ENCODE data around the gene RAPSN.

The RAPSN gene

DNA sequence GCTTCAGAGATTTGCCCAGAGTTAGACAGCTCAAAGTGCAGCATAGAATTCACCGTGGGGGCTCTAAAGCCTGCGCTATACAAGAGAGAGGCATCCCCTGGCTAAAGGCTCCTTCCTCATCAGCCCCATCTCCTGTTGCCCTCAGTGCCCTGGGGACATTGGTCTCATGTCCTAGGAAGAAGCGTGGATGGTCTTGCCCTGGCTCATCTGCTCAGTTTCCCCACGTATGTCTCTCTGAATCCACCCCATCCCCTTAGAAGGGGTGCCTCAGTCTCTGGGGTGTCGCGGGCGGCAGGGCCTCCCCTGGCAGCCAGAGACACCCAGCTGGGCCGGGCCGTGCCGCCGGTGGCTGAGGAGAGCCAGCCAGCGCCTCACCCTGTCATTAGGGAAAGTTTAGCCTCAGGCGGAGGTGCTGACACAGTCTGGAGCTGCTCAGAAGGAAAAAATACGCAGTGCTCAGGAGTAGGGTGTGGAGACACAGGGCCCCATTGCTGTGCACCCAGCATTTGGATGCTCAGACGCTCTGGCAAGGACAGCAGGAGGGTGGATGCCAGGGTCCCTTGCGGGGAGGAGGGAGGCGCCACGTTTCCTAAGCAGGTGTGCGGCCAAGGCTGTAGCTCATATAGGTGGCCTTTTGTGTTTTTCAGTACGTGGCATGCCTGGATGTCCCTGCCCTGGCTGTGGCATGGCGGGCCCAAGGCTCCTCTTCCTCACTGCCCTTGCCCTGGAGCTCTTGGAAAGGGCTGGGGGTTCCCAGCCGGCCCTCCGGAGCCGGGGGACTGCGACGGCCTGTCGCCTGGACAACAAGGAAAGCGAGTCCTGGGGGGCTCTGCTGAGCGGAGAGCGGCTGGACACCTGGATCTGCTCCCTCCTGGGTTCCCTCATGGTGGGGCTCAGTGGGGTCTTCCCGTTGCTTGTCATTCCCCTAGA, 39.2 kb downstream of the RAPSN start:
- no peak for DNase-seq (ENCODE audit: low read depth in 1 of 2, low spot score in 1 of 2)

GRCh38 chr11:47408598-47409439, 40.1 kb downstream of the RAPSN start:
- no peak for DNase-seq (ENCODE audit: low read depth in 1 of 2, low spot score in 1 of 2)

GRCh38 chr11:47407746-47408590, 41.0 kb downstream of the RAPSN start, which contains the start of gene SLC39A13:
SLC39A13 (plus strand) TSS chr11:47408590; CDS start chr11:47410095, 1,505 bp downstream.
- peak; percentile 81 to 93 for DNase-seq (ENCODE audit: low read depth in 1 of 2, low spot score in 1 of 2)

DNA sequence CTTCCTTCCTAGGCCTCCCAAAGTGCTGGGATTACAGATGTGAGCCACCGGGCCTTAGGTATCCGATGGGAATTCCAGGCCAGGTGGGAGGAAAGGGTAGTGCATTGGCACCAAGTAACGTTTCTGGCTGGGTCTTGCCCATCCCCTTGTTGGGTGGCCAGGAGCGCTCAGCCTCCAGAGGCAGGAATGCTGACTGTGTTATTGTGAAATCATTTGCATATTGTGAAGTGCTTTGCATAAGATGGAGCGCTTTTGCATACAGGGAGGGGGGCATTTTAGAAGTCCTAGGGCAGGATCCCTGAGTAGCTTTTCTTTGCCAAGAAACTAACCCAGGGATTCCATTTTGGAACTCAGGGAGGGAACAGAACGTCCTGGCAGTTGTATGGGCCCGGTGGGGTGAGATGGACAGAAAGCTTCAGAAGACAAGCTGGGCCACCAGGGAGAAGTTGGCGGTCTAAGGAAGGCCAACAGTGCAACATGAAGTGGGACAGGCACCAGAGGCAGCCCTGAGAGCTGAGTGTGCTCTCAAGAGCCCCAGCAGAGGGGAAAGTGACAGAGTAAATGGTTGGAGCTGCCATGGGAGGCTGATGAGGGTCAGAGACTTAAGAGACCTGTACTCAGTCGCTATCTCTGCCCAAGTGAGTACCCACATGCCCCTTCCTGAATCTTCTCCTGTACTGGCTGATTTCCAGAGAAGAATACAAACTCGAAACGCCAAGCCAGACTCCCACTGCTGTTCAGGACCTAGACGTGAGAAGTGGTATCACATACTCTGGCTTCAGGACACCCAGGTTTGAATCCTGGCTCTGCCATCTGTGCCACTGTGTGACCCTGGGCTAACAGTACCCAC, 41.8 kb downstream of the RAPSN start:
- DNase-seq (ENCODE audit: low read depth in 1 of 2, low spot score in 1 of 2), result no peak

DNA sequence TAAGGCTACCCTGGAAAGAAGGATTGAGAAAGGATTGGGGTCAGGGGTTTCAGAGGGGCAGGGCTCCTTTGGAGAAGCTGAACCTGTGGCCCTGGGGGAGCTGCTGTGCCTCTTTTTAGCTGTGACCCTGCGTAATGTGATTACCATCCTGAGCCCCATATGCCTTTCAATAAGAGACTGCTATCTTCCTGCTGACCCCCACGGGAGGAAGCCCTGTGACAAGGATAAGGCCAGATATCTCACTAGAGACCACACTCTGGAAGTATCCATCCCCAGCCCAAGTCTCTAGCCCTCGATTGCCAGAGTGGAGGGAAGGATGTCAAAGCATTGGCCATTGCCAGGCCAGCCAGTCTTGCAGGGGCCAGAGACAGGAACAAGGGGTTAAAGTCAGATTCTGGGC, 45.4 kb downstream of the RAPSN start:
- DNase-seq (ENCODE audit: low read depth in 1 of 2, low spot score in 1 of 2), result no peak

GRCh38 chr11:47403135-47403534, 45.8 kb downstream of the RAPSN start:
- DNase-seq (ENCODE audit: low read depth in 1 of 2, low spot score in 1 of 2), result no peak

- no peak for DNase-seq (ENCODE audit: low read depth in 1 of 2, low spot score in 1 of 2)
Measured at GRCh38 chr11:47400768-47401279, 48.1 kb downstream of the RAPSN start.

DNA sequence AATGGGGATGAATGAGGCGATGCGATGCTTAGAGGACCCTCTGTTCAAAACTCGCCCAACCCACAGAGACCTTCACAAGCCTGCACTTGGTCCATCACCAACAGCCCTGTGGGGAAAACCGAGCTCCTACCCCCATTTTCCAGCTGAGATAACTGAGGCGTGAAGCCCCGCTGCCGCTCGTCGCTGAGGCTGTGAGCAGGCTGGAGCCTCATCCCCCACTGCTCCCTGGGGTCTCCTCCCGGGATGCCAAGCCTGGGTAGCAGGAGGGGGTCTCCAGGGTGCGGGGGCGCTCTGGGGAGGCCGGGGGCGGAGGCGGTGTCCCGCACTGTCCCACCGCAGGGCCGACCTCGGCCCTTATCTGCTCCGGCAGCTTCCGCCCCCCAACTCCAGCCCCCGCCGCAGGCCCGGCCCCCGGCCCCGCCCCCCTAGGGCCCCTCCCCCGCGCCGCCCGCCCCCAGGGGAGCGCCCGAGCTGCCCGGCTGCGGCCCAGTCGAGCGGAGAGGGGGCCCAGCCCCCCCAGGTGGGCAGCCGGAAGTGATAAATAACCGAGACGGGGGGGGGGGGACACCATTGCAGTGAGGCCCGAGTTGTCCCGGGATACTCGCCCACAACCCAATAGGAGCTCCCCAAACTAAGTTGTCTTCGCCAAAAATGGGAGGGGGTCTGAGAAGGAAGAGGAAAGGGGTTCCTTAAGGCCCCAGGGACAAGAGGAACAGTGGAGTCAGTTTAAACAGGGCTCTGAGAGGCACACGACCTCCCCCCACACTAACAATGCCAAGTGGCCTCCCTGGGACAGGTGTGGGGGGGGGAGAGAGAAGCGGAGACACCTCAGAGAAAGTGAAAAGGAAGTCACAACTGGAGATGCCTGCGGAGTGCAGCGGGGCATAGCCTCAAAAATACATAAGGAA, 48.8 kb downstream of the RAPSN start:
- peak in 1 of 2 donors; percentile 26 for DNase-seq (ENCODE audit: low read depth in 1 of 2, low spot score in 1 of 2)

DNA sequence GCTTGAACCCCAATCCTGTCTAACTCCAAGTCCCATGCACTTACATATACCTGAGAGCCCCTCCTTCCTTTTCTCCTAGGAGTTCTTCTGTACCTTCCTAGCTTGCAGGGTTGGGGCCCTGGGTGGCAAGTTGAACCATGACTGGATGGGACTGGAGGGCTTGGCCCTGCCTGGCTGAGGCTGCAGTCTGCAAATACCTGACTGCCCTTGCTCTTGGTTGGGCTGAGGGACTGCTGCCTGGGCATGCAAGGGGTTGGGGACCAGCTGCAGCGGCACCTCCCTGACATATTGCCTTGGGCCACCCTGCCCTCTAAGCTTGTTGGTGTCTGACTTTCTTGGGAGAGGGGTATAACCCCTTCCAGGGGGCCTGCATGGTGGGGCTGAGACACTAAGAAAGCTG, 50.4 kb downstream of the RAPSN start:
- DNase-seq (ENCODE audit: low read depth in 1 of 2, low spot score in 1 of 2), result no peak

DNA sequence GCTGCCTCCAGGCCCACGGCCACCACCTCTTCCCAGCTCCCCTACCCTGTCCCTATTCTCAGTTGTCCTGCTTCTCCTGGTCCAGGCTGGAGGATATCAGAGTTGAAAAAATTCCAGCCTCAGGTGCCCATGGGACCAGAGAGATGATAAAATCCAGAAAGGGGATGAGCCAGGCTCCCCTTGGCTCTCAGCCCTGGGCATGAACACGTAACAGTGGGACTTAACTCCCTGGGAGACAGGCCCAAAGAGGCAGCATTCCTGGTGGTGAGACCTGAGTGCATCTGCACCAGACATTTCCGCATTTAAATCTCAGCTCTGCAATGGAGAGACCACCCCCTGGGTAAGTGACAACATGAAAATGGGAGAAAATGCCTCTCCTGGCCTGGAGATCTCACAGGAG, 50.9 kb downstream of the RAPSN start:
- DNase-seq (ENCODE audit: low read depth in 1 of 2, low spot score in 1 of 2), result no peak

GRCh38 chr11:47396049-47396320, 53.0 kb downstream of the RAPSN start:
- DNase-seq (ENCODE audit: low read depth in 1 of 2, low spot score in 1 of 2), result no peak

DNA sequence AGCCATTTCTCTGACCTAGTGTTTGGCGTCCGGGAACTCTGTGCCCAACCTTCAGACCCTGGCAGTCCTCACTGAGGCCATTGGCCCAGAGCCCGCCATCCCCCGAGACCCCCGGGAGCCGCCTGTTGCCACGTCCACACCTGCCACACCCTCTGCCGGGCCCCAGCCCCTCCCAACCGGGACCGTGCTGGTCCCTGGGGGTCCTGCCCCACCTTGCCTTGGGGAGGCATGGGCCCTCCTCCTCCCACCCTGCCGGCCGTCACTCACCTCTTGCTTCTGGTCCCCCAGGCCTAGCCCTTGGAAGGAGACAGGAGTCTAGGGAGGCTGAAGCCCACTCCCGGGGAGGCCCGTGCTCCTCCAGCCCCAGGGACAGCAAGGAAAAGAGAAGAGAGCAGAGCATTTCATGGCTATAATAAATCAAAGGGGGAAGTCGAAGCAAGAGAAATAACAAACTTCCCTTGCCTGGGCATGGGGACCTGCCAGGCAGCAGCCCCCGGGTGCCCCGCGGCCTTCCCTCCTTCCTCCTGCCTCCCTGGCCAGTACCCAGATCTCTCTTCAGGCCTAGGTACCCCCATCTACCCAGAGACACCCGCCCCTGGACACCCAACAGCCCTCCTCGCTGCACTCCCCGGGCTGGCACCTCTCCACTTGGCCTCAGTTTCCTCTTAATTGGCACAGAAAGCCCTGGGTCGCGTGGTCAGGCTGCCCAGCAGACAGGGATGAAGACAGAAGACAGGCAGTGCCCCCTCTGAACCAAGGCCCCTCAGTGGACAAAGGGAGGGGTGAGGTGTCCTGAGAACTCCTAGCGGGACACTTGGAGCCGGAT, 53.5 kb downstream of the RAPSN start:
- no peak for DNase-seq (ENCODE audit: low read depth in 1 of 2, low spot score in 1 of 2)

DNA sequence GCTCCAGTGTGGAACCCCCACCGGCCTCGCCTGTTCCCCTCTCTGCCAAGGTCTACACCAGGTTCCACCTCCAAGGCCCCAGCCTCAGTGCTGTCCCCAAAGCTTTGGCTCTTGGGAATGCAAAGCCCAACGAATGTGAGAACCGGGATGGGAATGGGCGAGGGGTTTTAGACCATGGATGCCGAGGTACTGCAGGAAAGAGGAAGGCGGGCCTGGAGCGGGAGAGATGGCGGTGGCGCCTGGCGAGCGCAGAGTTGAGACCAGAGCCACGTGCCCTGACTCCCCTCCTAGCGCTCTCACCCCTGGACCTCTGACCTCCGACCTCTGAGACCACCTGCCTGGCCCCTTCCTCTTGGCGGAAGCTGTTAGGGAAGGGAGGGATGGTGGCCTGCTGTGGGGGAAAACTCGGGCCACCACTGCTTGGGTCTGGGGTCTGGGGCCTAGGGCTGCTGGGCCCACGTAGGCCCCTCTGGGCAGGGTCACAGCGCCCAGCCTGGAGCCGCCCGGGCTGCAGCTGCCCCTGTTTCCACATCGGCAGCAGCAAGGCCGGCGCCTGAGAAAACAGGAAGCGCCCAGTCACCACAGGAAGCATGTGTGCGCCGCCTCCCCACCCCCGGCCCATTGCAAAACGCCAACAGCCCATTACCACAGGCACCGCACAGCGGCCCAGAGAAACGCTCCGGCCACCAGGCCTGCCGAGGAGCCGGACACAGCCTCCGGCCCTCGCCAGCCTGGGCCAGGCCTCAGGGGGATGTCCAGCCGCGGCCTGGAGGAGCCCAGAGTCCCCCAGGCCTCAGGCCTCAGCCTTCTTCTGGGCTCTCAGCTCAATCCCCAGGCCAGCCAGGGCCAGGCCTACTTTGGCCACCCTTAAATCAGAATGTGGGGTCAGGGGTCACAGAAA, 54.4 kb downstream of the RAPSN start:
- peak in 1 of 2 donors; percentile 39 for DNase-seq (ENCODE audit: low read depth in 1 of 2, low spot score in 1 of 2)

GRCh38 chr11:47394050-47394321, 55.0 kb downstream of the RAPSN start:
- DNase-seq (ENCODE audit: low read depth in 1 of 2, low spot score in 1 of 2), result no peak

GRCh38 chr11:47393163-47394049, 55.5 kb downstream of the RAPSN start:
- no peak for DNase-seq (ENCODE audit: low read depth in 1 of 2, low spot score in 1 of 2)

GRCh38 chr11:47392546-47393162, 56.3 kb downstream of the RAPSN start:
- no peak for DNase-seq (ENCODE audit: low read depth in 1 of 2, low spot score in 1 of 2)

All from activated T-helper 1 cell treated with anti-CD3 and anti-CD28 coated beads, Interleukin-2, amount 50 U/mL, for 16 hours (primary cell).